PC-3 (cell line): ENCODE results near the gene LMBR1. TPM values are rescaled to one million over a fixed set of nuclear protein-coding genes. Genes with fewer than 3 reads are reported as not detected.
"Not testable (repeated sequence)": the region's sequence is repeated elsewhere in the genome, so short reads cannot be mapped to it uniquely, and the experiment has no call there.

Experiments
- ATAC-seq: fragments of 200-7000 bp; cut with Tn5 transposase; 2 replicates; pipeline ENCODE4 v1.9.1; 2020; ENCODE audit warnings: mild to moderate bottlenecking, moderate library complexity
- BruUV-seq: library from RNA; stranded (reverse); fragments of 400-500 nt; replicated peaks from 2 replicates; lab custom pipeline; 2021; lab: Mats Ljungman, UMichigan
- CTCF ChIA-PET: fragments of 300-600 bp; sonication (Branson Sonifier 250); formaldehyde crosslinking; loops from one replicate; lab custom pipeline; 2022; ENCODE audit warnings: antibody characterized with exemption; lab: Charles Lee
- POLR2A ChIA-PET: fragments of 300-600 bp; sonication (Branson Sonifier 250); formaldehyde crosslinking; loops from one replicate; lab custom pipeline; 2022; ENCODE audit warnings: antibody characterized with exemption; ENCODE audit not compliant: unreplicated experiment; lab: Charles Lee
- DNase-seq: peaks from one replicate; pipeline ENCODE4 v3.0.0-alpha.2; 2015
- H2AFZ ChIP-seq: fragments of 300-600 bp; sonication (generic); 2 replicates; pipeline ENCODE4 v1.6.0; 2016; ENCODE audit warnings: antibody characterized with exemption, low read length
- H3F3A ChIP-seq: fragments of 300-600 bp; sonication (generic); one replicate; pipeline ENCODE4 v1.6.0; 2017; ENCODE audit warnings: antibody characterized with exemption, low read length, control low read depth, mild to moderate bottlenecking; ENCODE audit not compliant: unreplicated experiment
- H3K27ac ChIP-seq: fragments of 300-600 bp; sonication (generic); 2 replicates; pipeline ENCODE4 v1.5.1; 2016; ENCODE audit warnings: mild to moderate bottlenecking, low read length
- H3K27me3 ChIP-seq: fragments of 300-600 bp; sonication (generic); 2 replicates; pipeline ENCODE4 v1.6.1; 2016; ENCODE audit warnings: low read length, mixed read lengths
- H3K36me3 ChIP-seq: fragments of 300-600 bp; sonication (generic); 2 replicates; pipeline ENCODE4 v1.6.1; 2016; ENCODE audit warnings: low read depth, mixed run types, low read length, mixed read lengths
- H3K4me1 ChIP-seq: fragments of 300-600 bp; sonication (generic); 2 replicates; pipeline ENCODE4 v1.5.1; 2016; ENCODE audit warnings: low read length; ENCODE audit not compliant: insufficient read depth
- H3K4me2 ChIP-seq: fragments of 300-600 bp; sonication (generic); 2 replicates; pipeline ENCODE4 v1.6.0; 2016; ENCODE audit warnings: low read length
- H3K4me3 ChIP-seq: fragments of 300-600 bp; sonication (generic); 2 replicates; pipeline ENCODE4 v1.5.1; 2016; ENCODE audit warnings: mild to moderate bottlenecking, low read length, mixed read lengths
- H3K79me2 ChIP-seq: fragments of 300-600 bp; sonication (generic); 2 replicates; pipeline ENCODE4 v1.6.1; 2017; ENCODE audit warnings: low read length, mixed read lengths
- H3K9ac ChIP-seq: fragments of 300-600 bp; sonication (generic); 2 replicates; pipeline ENCODE4 v1.6.0; 2016; ENCODE audit warnings: mild to moderate bottlenecking, low read length
- H3K9me2 ChIP-seq: fragments of 300-600 bp; sonication (generic); replicated peaks from 2 replicates; pipeline ENCODE4 v1.6.1; 2016; ENCODE audit warnings: mixed run types, low read length, mixed read lengths
- H3K9me3 ChIP-seq: fragments of 300-600 bp; sonication (generic); 2 replicates; pipeline ENCODE4 v1.6.1; 2016; ENCODE audit warnings: low read length, mixed read lengths
- H4K20me1 ChIP-seq: fragments of 300-600 bp; sonication (generic); 2 replicates; pipeline ENCODE4 v1.6.1; 2016; ENCODE audit warnings: low read length, mixed read lengths
- EZH2 ChIP-seq: fragments of 300-600 bp; sonication (generic); IDR thresholded peaks from one replicate; pipeline ENCODE4 v1.6.1; 2017; ENCODE audit warnings: antibody characterized with exemption, mild to moderate bottlenecking, low read length; ENCODE audit not compliant: unreplicated experiment
- EZH2phosphoT487 ChIP-seq: fragments of 300-600 bp; sonication (generic); IDR thresholded peaks from 2 replicates; pipeline ENCODE4 v1.6.1; 2018; ENCODE audit warnings: mild to moderate bottlenecking, antibody characterized with exemption, low read length, borderline replicate concordance
- intact Hi-C: fragments of 100-400 bp; cut with micrococcal nuclease; formaldehyde crosslinking; loops from 2 replicates; pipeline ENCODE4 v1.9.0; 2023
- total RNA-seq: library from RNA; depleted of rRNA; stranded (reverse); fragments of >200 nt; gene quantifications from 2 replicates; pipeline ENCODE4 v1.2.3, GENCODE V29; 2014
- TF ChIP-seq, protein P1 (sequence below): fragments of 300-600 bp; sonication (generic); conservative IDR thresholded peaks from 2 replicates; pipeline ENCODE4 v1.5.1; 2017; ENCODE audit warnings: antibody characterized with exemption, low read depth, mild to moderate bottlenecking, low read length

The LMBR1 gene
- total RNA-seq, 1 experiment from 2014 or later: 61.7 TPM

- no peak overlapping the region for H2AFZ ChIP-seq
- DNase-seq (peak; percentile 26), ATAC-seq (peak; percentile 69)
- no peak overlapping the region for H3K4me3 ChIP-seq
- H3K4me2 ChIP-seq: no peak overlapping the region
- no peaks in the 10 kb centered on the region for H3K79me2 ChIP-seq
- no peaks in the 10 kb centered on the region for H4K20me1 ChIP-seq
- H3K9me3 ChIP-seq: no peaks in the 10 kb centered on the region
- peaks cover 5% of the 10 kb centered on the region; the same call in 1 of the 2 replicates for H3K4me1 ChIP-seq
- no peaks in the 10 kb centered on the region for H3K36me3 ChIP-seq
- ChIA-PET CTCF (interaction anchor here (0.5 kb wide), 1 partner anchor 376 kb away, joined by 3 read pairs; no protein-coding TSS in a partner anchor), POLR2A (no interaction called here)
- no peaks in the 10 kb centered on the region for H3K27me3 ChIP-seq
- H3K9me2 ChIP-seq: no peaks in the 10 kb centered on the region
- no peak overlapping the region for H3K9ac ChIP-seq
- no peaks in the 10 kb centered on the region for H3F3A ChIP-seq
- TF ChIP-seq, protein P1, sequence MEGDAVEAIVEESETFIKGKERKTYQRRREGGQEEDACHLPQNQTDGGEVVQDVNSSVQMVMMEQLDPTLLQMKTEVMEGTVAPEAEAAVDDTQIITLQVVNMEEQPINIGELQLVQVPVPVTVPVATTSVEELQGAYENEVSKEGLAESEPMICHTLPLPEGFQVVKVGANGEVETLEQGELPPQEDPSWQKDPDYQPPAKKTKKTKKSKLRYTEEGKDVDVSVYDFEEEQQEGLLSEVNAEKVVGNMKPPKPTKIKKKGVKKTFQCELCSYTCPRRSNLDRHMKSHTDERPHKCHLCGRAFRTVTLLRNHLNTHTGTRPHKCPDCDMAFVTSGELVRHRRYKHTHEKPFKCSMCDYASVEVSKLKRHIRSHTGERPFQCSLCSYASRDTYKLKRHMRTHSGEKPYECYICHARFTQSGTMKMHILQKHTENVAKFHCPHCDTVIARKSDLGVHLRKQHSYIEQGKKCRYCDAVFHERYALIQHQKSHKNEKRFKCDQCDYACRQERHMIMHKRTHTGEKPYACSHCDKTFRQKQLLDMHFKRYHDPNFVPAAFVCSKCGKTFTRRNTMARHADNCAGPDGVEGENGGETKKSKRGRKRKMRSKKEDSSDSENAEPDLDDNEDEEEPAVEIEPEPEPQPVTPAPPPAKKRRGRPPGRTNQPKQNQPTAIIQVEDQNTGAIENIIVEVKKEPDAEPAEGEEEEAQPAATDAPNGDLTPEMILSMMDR: no peak
- TF ChIP-seq EZH2phosphoT487 (no peak), EZH2 (no peak)
- BruUV-seq: no TSS peak
- intact Hi-C loops: loop anchor here (5.0 kb wide), 1 partner anchor 166 kb away; no protein-coding TSS in a partner anchor
- H3K27ac ChIP-seq: no peak overlapping the region
Measured at GRCh38 chr7:156651474-156651873, 241.5 kb downstream of the LMBR1 start.

- Histone ChIP-seq H3K4me2 (no peak overlapping the region), H4K20me1 (no peaks in the 10 kb centered on the region), H3F3A (no peaks in the 10 kb centered on the region), H3K9me3 (no peaks in the 10 kb centered on the region), H2AFZ (no peak overlapping the region), H3K79me2 (no peaks in the 10 kb centered on the region), H3K9me2 (no peaks in the 10 kb centered on the region), H3K4me1 (peaks cover 5% of the 10 kb centered on the region; the same call in 1 of the 2 replicates), H3K9ac (no peak overlapping the region), H3K4me3 (no peak overlapping the region), H3K36me3 (no peaks in the 10 kb centered on the region), H3K27me3 (no peaks in the 10 kb centered on the region), H3K27ac (no peak overlapping the region)
- no TSS peak for BruUV-seq
- ATAC-seq (peak; percentile 76), DNase-seq (peak; percentile 37)
- intact Hi-C loops: loop anchor here (1.0 to 5.0 kb wide), 2 partner anchors 114 to 167 kb away; no protein-coding TSS in a partner anchor
- ChIA-PET POLR2A (interaction anchor here (0.7 kb wide), 1 partner anchor 103 kb away, joined by 6 read pairs; no protein-coding TSS in a partner anchor), CTCF (interaction anchor here (0.7 kb wide), 1 partner anchor 114 kb away, joined by 3 read pairs; no protein-coding TSS in a partner anchor)
- TF ChIP-seq EZH2: no peak
- TF ChIP-seq, protein P1: peak; percentile 55
Measured at GRCh38 chr7:156650042-156650441, 242.9 kb downstream of the LMBR1 start.

GRCh38 chr7:156647330-156647729, 245.7 kb downstream of the LMBR1 start:
- H3K27ac ChIP-seq, POLR2A ChIA-PET, H3F3A ChIP-seq, H3K27me3 ChIP-seq, H3K9me3 ChIP-seq, H3K79me2 ChIP-seq, H3K4me2 ChIP-seq, H2AFZ ChIP-seq, intact Hi-C loops, H3K4me1 ChIP-seq, H4K20me1 ChIP-seq, H3K9ac ChIP-seq, CTCF ChIA-PET, H3K36me3 ChIP-seq, H3K4me3 ChIP-seq, DNase-seq, H3K9me2 ChIP-seq, BruUV-seq, ATAC-seq: not testable (repeated sequence)
